A673 (cell line): ENCODE results near the gene TIMM23B.
"Not testable (repeated sequence)": the region's sequence is repeated elsewhere in the genome, so short reads cannot be mapped to it uniquely, and the experiment has no call there.

Experiments
- CTCF ChIP-seq: fragments of 300-800, 200-600 bp; sonication (generic); conservative IDR thresholded peaks from 2 replicates; pipeline ENCODE4 v1.5.1; 2017; ENCODE audit warnings: low read depth, mild to moderate bottlenecking, antibody characterized with exemption, low read length, moderate library complexity, mixed read lengths
- EZH2 ChIP-seq: fragments of 200-600 bp; sonication (generic); IDR thresholded peaks from 2 replicates; pipeline ENCODE4 v1.6.1; 2017; ENCODE audit warnings: borderline replicate concordance, low read depth, mild to moderate bottlenecking, mixed read lengths, antibody characterized with exemption, low read length; ENCODE audit not compliant: poor library complexity, severe bottlenecking

- not testable (repeated sequence) for TF ChIP-seq EZH2, CTCF
Measured at GRCh38 chr10:50019279-50019678, 77.4 kb downstream of the TIMM23B start.
